Ectodermal cell (in vitro differentiated cells): ENCODE data around the gene CCDC85C.

Experiments used
- H3K27ac ChIP-seq: 2 replicates; pipeline ENCODE4 v1.7.0; 2013; ENCODE audit warnings: mild to moderate bottlenecking, low read depth, low read length; ENCODE audit not compliant: insufficient read depth, poor library complexity, severe bottlenecking
- H3K27me3 ChIP-seq: 2 replicates; pipeline ENCODE4 v1.7.0; 2013; ENCODE audit warnings: mild to moderate bottlenecking, low read length; ENCODE audit not compliant: insufficient read depth, control insufficient read depth, poor library complexity, severe bottlenecking
- H3K36me3 ChIP-seq: one replicate; pipeline ENCODE4 v1.7.0; 2013; ENCODE audit warnings: low read length; ENCODE audit not compliant: control insufficient read depth, insufficient read depth
- H3K4me1 ChIP-seq: one replicate; pipeline ENCODE4 v1.7.0; 2013; ENCODE audit warnings: low read length; ENCODE audit not compliant: control insufficient read depth, insufficient read depth
- H3K4me3 ChIP-seq: 2 replicates; pipeline ENCODE4 v1.7.0; 2013; ENCODE audit warnings: low read depth, low read length, control low read depth; ENCODE audit not compliant: insufficient read depth
- H3K9me3 ChIP-seq: 2 replicates; pipeline ENCODE4 v1.7.0; 2013; ENCODE audit warnings: mild to moderate bottlenecking, low read length, moderate library complexity; ENCODE audit not compliant: control insufficient read depth
- WGBS, 2 experiments: methylation state at CpG; one replicate each; pipeline ENCODE4 v1.1.7; 2013; ENCODE audit warnings: missing lambda C conversion rate in 2 of 2; 5-methylcytosine and 5-hydroxymethylcytosine counted together

CCDC85C gene

GRCh38 chr14:99556134-99556791, 47.7 kb downstream of the CCDC85C start:
- Histone ChIP-seq H3K9me3 (no peaks in the 10 kb centered on the region), H3K4me1 (peaks cover 10% of the 10 kb centered on the region), H3K27me3 (no peaks in the 10 kb centered on the region), H3K36me3 (no peaks in the 10 kb centered on the region), H3K4me3 (no peak overlapping the region), H3K27ac (no peak overlapping the region)
- 95% methylated on average over 10 of the region's 10 CpGs for WGBS, 2 experiments

GRCh38 chr14:99554757-99555531, 49.1 kb downstream of the CCDC85C start:
- Histone ChIP-seq H3K27ac (no peak overlapping the region), H3K27me3 (no peaks in the 10 kb centered on the region), H3K36me3 (no peaks in the 10 kb centered on the region), H3K4me3 (no peak overlapping the region), H3K9me3 (no peaks in the 10 kb centered on the region), H3K4me1 (peaks cover 7% of the 10 kb centered on the region)
- WGBS, 2 experiments = 85% methylated on average over 9 of the region's 9 CpGs

- peaks cover 14% of the 10 kb centered on the region for H3K4me1 ChIP-seq
- no peak overlapping the region for H3K27ac ChIP-seq
- 79 to 80% methylated on average over 12 of the region's 12 CpGs for WGBS, 2 experiments
These were observed 49.8 kb downstream of the CCDC85C start for GRCh38 chr14:99554184-99554583.

GRCh38 chr14:99552572-99553216, 51.3 kb downstream of the CCDC85C start:
- no peak overlapping the region for H3K4me3 ChIP-seq
- H3K27me3 ChIP-seq = no peaks in the 10 kb centered on the region
- no peaks in the 10 kb centered on the region for H3K9me3 ChIP-seq
- 87 to 89% methylated on average over 13 of the region's 13 CpGs for WGBS, 2 experiments
- H3K27ac ChIP-seq = no peak overlapping the region
- H3K36me3 ChIP-seq = no peaks in the 10 kb centered on the region
- peaks cover 21% of the 10 kb centered on the region for H3K4me1 ChIP-seq

More at GRCh38 chr14:99554184-99554583, 49.8 kb downstream of the CCDC85C start:
- Histone ChIP-seq H3K4me3 (no peak overlapping the region), H3K9me3 (no peaks in the 10 kb centered on the region), H3K27me3 (no peaks in the 10 kb centered on the region), H3K36me3 (no peaks in the 10 kb centered on the region)

GRCh38 chr14:99552021-99552553, 51.9 kb downstream of the CCDC85C start:
- H3K4me1 ChIP-seq = peaks cover 22% of the 10 kb centered on the region
- H3K27ac ChIP-seq = no peak overlapping the region
- no peak overlapping the region for H3K4me3 ChIP-seq
- no peaks in the 10 kb centered on the region for H3K36me3 ChIP-seq
- H3K9me3 ChIP-seq = no peaks in the 10 kb centered on the region
- 86 to 88% methylated on average over 9 of the region's 9 CpGs for WGBS, 2 experiments
- H3K27me3 ChIP-seq = no peaks in the 10 kb centered on the region

GRCh38 chr14:99551034-99551922, 52.7 kb downstream of the CCDC85C start:
- Histone ChIP-seq H3K9me3 (no peaks in the 10 kb centered on the region), H3K27ac (no peak overlapping the region), H3K4me3 (no peak overlapping the region), H3K27me3 (no peaks in the 10 kb centered on the region), H3K36me3 (no peaks in the 10 kb centered on the region), H3K4me1 (peaks cover 30% of the 10 kb centered on the region)
- 87 to 89% methylated on average over 11 of the region's 11 CpGs for WGBS, 2 experiments

GRCh38 chr14:99550387-99550992, 53.5 kb downstream of the CCDC85C start:
- 94% methylated on average over 11 of the region's 11 CpGs for WGBS, 2 experiments
- Histone ChIP-seq H3K27me3 (no peaks in the 10 kb centered on the region), H3K4me1 (peaks cover 38% of the 10 kb centered on the region), H3K4me3 (no peak overlapping the region), H3K36me3 (no peaks in the 10 kb centered on the region), H3K27ac (no peak overlapping the region), H3K9me3 (no peaks in the 10 kb centered on the region)

- Histone ChIP-seq H3K36me3 (no peaks in the 10 kb centered on the region), H3K9me3 (no peaks in the 10 kb centered on the region), H3K4me3 (no peak overlapping the region), H3K27ac (no peak overlapping the region), H3K27me3 (no peaks in the 10 kb centered on the region), H3K4me1 (peaks cover 46% of the 10 kb centered on the region)
- WGBS, 2 experiments = 69 to 71% methylated on average over 10 of the region's 10 CpGs
These were observed 54.3 kb downstream of the CCDC85C start for GRCh38 chr14:99549684-99550083.

- Histone ChIP-seq H3K4me3 (no peak overlapping the region), H3K27ac (no peak overlapping the region), H3K9me3 (no peaks in the 10 kb centered on the region), H3K36me3 (no peaks in the 10 kb centered on the region), H3K4me1 (peaks cover 49% of the 10 kb centered on the region), H3K27me3 (no peaks in the 10 kb centered on the region)
- WGBS, 2 experiments = 80 to 89% methylated on average over 8 to 10 of the region's 10 CpGs
These were observed 55.0 kb downstream of the CCDC85C start for GRCh38 chr14:99548871-99549515.
